ENCODE measurements around the gene SLC16A7.

DNA sequence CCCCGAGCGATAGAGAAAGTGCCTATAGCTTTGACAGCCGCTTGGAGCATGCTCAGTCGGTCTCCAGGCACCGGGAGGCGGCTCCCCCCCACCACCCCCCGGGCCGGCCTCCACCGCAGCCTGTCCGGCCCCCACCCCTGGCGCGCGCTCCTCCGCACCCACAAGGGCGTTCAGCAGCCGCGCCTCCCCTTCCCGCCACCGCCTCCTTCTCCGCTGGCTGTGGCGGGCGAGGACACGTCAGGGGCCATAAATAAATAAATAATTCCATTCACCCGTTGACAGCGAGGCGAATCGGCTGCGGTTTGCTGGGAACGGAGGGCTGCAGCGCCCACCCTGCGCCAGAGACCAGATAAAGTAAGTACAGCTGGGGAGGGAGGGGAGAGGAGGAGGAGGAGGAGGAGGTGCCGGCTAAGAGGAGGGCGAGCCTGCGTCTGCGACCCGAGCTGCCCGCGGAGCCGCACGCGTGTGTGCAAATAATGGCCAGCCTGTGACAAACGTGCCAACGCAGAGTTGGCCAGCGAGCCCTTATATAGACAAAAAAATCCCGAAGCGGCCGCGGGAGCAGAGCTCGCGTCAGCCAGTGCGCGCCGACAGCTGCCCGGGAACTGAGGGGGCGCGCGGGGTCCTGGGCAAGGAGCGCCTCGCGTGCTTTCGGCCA, at the start of gene SLC16A7:
- TF ChIP-seq ZBTB43 (CRISPR knock-in tag; IDR thresholded peaks at IDR 0.05), result no peak
- TF ChIP-seq POLR2AphosphoS2 (IDR thresholded peaks at IDR 0.05; ENCODE audit: low read length), result no peak
- no peak for TF ChIP-seq RB1 (IDR thresholded peaks at IDR 0.05; ENCODE audit: low read depth)
- no peak for TF ChIP-seq CREB3L1 (IDR thresholded peaks at IDR 0.05; ENCODE audit: borderline replicate concordance, low read depth)
- TF ChIP-seq, protein P1, sequence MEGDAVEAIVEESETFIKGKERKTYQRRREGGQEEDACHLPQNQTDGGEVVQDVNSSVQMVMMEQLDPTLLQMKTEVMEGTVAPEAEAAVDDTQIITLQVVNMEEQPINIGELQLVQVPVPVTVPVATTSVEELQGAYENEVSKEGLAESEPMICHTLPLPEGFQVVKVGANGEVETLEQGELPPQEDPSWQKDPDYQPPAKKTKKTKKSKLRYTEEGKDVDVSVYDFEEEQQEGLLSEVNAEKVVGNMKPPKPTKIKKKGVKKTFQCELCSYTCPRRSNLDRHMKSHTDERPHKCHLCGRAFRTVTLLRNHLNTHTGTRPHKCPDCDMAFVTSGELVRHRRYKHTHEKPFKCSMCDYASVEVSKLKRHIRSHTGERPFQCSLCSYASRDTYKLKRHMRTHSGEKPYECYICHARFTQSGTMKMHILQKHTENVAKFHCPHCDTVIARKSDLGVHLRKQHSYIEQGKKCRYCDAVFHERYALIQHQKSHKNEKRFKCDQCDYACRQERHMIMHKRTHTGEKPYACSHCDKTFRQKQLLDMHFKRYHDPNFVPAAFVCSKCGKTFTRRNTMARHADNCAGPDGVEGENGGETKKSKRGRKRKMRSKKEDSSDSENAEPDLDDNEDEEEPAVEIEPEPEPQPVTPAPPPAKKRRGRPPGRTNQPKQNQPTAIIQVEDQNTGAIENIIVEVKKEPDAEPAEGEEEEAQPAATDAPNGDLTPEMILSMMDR (IDR thresholded peaks at IDR 0.05 in 2 of 3, conservative IDR thresholded peaks at IDR 0.05 in 1 of 3; ENCODE audit: insufficient read depth in 2 of 3, low read depth in 1 of 3, low read length in 3 of 3), result no peak
- no peak for TF ChIP-seq HMGN3 (IDR thresholded peaks at IDR 0.05; ENCODE audit: borderline replicate concordance, extremely low read depth, insufficient read length, low read depth, low read length)
- TF ChIP-seq, protein P2, sequence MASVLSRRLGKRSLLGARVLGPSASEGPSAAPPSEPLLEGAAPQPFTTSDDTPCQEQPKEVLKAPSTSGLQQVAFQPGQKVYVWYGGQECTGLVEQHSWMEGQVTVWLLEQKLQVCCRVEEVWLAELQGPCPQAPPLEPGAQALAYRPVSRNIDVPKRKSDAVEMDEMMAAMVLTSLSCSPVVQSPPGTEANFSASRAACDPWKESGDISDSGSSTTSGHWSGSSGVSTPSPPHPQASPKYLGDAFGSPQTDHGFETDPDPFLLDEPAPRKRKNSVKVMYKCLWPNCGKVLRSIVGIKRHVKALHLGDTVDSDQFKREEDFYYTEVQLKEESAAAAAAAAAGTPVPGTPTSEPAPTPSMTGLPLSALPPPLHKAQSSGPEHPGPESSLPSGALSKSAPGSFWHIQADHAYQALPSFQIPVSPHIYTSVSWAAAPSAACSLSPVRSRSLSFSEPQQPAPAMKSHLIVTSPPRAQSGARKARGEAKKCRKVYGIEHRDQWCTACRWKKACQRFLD (CRISPR knock-in tag; IDR thresholded peaks at IDR 0.05), result no peak
- TF ChIP-seq, protein P3, sequence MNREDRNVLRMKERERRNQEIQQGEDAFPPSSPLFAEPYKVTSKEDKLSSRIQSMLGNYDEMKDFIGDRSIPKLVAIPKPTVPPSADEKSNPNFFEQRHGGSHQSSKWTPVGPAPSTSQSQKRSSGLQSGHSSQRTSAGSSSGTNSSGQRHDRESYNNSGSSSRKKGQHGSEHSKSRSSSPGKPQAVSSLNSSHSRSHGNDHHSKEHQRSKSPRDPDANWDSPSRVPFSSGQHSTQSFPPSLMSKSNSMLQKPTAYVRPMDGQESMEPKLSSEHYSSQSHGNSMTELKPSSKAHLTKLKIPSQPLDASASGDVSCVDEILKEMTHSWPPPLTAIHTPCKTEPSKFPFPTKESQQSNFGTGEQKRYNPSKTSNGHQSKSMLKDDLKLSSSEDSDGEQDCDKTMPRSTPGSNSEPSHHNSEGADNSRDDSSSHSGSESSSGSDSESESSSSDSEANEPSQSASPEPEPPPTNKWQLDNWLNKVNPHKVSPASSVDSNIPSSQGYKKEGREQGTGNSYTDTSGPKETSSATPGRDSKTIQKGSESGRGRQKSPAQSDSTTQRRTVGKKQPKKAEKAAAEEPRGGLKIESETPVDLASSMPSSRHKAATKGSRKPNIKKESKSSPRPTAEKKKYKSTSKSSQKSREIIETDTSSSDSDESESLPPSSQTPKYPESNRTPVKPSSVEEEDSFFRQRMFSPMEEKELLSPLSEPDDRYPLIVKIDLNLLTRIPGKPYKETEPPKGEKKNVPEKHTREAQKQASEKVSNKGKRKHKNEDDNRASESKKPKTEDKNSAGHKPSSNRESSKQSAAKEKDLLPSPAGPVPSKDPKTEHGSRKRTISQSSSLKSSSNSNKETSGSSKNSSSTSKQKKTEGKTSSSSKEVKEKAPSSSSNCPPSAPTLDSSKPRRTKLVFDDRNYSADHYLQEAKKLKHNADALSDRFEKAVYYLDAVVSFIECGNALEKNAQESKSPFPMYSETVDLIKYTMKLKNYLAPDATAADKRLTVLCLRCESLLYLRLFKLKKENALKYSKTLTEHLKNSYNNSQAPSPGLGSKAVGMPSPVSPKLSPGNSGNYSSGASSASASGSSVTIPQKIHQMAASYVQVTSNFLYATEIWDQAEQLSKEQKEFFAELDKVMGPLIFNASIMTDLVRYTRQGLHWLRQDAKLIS (CRISPR knock-in tag; IDR thresholded peaks at IDR 0.05), result no peak
- TF ChIP-seq, protein P4, sequence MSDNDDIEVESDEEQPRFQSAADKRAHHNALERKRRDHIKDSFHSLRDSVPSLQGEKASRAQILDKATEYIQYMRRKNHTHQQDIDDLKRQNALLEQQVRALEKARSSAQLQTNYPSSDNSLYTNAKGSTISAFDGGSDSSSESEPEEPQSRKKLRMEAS (CRISPR knock-in tag; IDR thresholded peaks at IDR 0.05), result no peak
- no peak for TF ChIP-seq NR2C2 (CRISPR knock-in tag; IDR thresholded peaks at IDR 0.05)
- TF ChIP-seq NR2C2 (tag; IDR thresholded peaks at IDR 0.05), result no peak
- TF ChIP-seq SRSF1 (IDR thresholded peaks at IDR 0.05; ENCODE audit: low read depth, low read length), result no peak
- TF ChIP-seq CHD1 (IDR thresholded peaks at IDR 0.05; ENCODE audit: low read length), result no peak
- TF ChIP-seq SMC3 (conservative IDR thresholded peaks at IDR 0.05; ENCODE audit: insufficient read depth, low read depth, low read length), result no peak
- no peak for TF ChIP-seq TBP (optimal IDR thresholded peaks at IDR 0.05; ENCODE audit: low read depth, low read length)
